ENCODE results near the gene FARS2.
"Not testable (repeated sequence)": the region's sequence is repeated elsewhere in the genome, so short reads cannot be mapped to it uniquely, and the experiment has no call there.

Gene FARS2

DNA sequence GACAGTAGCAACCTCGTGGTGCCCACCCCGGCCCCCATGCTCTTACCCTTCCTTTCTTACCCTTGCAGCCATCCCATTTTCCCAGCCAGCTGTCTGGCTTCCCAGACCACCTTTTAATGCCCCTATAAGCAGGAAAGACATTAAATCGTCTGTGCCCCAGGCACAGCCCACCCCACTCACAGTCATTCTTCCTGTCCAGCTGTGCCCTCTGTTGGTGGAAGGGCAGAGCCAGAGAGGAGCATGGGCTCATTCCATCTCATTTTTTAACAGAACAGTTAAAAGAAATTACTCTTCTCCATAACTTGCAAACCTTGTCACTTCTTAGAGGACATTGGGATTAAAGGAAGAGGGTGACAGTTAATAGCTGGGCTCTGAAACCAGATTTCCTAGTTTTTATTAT is 504.9 kb downstream of the FARS2 start:
- in situ Hi-C loops (cut with MboI; ENCODE audit: low pct_unique_long_range_greater_than_20kb, low sequenced_read_pairs): no loop called here
- DNase-seq: no peak

DNA sequence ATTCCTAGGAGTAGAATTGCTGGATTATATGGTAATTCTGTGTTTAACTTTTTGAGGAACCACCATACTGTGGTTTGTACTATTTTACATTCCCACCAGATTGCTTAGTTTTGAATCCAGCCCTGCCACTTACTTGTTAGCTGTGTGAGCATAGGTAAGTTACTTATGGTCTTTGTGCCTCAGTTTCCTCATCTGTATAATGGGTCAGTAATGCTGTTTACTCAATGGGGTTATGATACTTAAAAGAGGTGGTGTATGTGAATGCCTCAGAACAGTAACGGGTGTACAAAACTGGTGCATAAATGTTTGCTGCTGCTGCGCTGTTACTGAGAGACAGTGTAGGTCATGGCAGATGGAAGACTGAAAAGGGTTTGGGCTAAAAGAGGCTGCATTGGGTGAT is 506.2 kb downstream of the FARS2 start:
- in situ Hi-C loops (cut with MboI; ENCODE audit: low pct_unique_long_range_greater_than_20kb, low sequenced_read_pairs): no loop called here
- no peak for DNase-seq

DNA sequence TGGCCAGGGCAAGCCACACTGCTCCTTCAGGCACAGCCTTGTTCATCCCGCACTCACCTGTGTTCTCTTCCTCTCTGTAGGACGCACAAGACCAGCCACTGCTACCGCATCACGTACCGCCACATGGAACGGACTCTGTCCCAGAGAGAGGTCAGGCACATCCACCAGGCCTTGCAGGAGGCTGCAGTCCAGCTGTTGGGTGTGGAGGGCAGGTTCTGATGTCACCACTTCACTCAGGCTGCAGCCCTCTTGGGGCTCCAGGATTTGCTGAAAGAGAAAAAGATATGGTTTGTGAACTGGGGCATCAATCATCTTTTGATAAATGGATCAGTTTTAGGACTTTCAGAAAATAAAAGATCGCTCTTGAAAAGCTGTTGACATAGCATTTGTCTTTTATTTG is 509.9 kb downstream of the FARS2 start:
- DNase-seq: no peak

DNA sequence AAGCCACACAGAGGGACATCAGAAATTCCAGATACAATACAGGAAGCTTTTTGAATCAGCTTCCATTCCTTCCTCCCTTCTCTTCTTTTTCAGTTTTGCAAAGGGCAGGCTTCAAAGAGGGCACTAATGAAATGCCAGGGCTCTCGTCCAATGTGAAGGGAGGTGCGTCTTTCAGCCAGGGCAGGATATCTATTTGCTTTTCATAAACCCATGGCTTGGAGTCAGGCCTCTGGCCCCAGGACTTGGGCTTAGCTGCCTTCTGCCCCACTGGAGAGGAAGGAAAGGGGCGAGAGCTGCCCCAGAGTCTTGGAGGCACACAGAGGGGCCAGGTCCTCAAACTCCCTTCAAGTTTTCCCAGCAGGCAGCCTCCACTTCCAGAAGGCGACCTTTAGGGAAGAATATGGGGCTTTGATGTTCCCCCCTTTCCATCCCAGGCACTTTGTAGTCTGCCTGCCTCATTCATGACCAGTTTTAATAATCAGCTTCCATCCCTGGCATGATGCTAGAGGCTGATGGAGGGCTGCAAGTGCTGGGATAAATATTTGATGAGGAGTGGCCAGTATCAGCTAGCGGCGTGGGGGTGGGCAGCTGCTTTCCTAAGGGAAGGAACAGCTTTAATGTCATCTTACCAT is 510.6 kb downstream of the FARS2 start:
- DNase-seq: no peak
- in situ Hi-C loops (cut with MboI; ENCODE audit: low pct_unique_long_range_greater_than_20kb, low sequenced_read_pairs): no loop called here

More for the DNA sequence above, 509.9 kb downstream of the FARS2 start:
- in situ Hi-C loops (cut with MboI; ENCODE audit: low pct_unique_long_range_greater_than_20kb, low sequenced_read_pairs): no loop called here

DNA sequence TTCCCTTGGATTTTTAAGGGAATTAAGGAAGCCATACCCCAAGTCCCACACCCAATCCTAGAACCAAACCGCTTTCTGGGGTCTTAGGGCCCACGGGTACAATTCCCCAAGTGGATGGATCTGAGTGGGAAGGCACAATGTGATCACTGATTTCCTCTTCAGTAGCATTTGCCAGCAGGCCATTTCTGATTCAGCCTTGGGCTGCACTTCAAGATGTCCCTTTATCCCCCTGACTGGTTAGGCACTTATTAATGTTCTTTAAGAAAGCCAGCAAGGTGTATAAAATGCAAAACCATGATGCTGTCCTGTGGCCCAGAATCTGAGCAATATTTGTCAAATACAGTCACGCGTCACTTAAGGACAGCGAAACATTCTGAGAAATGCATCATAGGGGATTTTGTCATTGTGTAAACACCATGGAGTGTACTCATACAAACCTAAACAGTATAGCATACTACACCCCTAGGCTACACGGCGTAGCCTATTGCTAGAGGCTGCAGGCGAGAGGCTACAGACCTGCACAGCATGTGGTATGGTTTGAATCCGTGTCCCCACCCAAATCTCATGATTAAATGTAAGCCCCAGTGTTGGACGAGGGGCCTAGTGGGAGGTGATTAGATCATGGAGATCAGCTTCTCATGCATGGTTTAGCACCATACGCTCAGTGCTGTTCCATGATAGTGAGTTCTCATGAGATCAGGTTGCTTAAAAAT is 511.3 kb downstream of the FARS2 start:
- no peak for DNase-seq
- in situ Hi-C loops (cut with MboI; ENCODE audit: low pct_unique_long_range_greater_than_20kb, low sequenced_read_pairs): no loop called here

DNA sequence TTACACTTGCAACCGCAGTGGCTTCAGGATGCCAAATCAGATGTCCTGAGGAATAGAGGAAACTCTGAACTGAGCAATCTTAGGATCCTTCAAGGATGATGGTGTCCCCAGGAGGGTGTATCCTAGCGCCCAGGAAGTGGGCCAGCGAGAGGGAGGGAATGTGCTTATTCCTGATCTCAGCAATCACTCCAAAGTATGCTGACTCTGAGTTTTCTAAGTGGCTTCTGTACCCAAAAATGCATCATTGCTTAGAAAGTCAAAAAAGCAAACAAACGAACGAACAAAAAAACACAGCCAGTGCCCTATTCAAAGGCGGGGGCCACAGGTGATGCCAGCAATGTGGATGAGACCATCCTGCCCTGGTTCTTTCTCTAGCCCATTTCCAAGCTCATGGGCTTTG is 514.8 kb downstream of the FARS2 start:
- in situ Hi-C loops (cut with MboI; ENCODE audit: low pct_unique_long_range_greater_than_20kb, low sequenced_read_pairs): no loop called here
- no peak for DNase-seq

DNA sequence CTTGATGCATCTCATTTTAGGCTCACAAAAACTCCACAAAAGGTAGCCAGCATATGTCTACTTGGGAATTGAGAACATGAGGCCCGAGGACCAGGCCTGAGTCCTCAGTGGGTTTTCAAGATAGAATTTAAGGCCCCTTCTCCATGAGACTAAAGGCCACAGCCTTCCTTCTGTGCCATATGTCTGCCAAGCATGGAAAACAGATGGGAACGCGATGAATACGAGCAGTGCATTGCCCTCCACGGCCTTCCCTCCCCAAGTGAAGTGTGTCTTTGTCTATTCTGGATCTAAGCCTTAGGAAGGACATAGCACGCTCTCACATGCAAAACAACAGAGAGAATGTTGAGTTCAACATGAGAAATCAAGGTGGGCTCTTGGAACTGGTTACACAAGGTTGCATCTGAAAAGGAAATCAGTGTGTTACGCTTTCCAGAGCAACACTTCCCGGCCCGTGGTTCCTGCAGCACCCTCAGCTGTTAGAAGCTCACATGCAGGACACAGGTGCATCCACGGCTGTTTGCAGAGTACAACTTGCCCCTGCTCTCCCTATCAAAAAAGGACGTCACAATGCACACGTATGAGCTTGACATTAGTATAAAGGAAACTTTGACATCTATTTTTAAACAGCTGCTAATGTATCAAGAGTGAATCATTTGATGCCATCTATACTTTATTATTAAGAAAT is 515.5 kb downstream of the FARS2 start:
- in situ Hi-C loops (cut with MboI; ENCODE audit: low pct_unique_long_range_greater_than_20kb, low sequenced_read_pairs): no loop called here
- no peak for DNase-seq

DNA sequence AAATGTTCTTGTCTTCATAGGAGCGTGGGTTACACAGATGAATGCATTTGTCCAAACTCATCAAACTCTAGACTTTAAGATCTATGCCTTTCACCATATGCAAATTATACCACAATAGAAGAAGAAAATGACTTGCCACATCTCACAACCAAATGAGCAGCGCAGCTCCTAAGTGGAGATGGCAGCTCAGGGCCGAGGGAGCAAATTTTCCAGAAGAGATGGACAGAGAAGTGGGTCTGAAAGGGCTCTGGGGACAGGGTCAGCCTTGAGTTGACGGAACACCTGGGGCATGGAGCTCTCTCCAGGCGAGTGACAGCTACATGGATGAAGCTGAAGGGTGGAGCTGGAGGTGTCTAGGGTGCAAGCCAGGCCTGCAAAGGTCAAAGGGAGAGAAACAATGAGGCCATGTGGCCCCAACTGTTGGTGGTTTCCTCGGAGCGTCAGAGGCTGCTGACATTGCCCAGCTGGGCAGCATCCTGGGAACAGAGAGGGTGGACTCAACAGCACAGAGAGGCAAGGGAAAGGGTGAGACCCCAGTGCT is 517.1 kb downstream of the FARS2 start:
- in situ Hi-C loops (cut with MboI; ENCODE audit: low pct_unique_long_range_greater_than_20kb, low sequenced_read_pairs): no loop called here
- no peak for DNase-seq

DNA sequence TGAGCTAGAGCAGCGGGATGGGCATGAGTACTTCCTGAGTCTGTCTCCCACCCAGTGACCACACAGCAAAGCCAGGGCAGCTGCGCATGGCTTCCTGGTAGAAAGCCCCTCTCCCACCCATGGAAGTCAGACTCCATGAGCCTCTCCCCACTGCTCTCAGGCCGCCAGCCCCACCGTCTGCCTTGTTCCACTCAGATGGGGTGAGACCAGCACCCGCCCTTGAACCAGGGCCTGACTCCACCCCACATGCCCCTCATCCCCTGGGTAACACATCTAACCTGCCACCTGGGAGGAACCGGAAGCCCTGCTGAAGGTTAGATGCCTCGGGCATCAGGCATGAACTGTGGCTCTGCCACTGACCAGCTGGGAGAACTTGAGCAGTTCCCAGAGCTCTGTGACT is 517.6 kb downstream of the FARS2 start:
- in situ Hi-C loops (cut with MboI; ENCODE audit: low pct_unique_long_range_greater_than_20kb, low sequenced_read_pairs): no loop called here
- DNase-seq: no peak

DNA sequence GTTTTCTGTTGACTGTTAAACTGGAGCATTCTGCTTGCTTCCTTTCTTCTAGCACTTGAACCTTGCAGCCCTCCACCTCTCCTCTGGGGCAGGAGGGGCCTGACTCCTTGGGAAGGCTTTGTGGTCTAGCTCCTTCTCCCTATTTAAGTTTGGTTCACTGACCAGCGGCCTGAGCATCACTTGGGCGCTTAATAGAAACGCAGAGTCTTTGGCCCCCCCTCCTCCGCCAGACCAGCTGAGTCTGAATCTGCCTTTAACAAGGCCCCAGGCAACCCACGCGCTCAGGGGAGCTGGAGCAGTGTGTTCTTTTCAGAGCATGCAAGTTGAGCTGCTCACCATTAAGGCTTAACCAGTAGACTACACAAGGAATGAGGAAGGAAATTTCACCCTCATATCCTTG is 519.7 kb downstream of the FARS2 start:
- in situ Hi-C loops (cut with MboI; ENCODE audit: low pct_unique_long_range_greater_than_20kb, low sequenced_read_pairs): no loop called here

DNA sequence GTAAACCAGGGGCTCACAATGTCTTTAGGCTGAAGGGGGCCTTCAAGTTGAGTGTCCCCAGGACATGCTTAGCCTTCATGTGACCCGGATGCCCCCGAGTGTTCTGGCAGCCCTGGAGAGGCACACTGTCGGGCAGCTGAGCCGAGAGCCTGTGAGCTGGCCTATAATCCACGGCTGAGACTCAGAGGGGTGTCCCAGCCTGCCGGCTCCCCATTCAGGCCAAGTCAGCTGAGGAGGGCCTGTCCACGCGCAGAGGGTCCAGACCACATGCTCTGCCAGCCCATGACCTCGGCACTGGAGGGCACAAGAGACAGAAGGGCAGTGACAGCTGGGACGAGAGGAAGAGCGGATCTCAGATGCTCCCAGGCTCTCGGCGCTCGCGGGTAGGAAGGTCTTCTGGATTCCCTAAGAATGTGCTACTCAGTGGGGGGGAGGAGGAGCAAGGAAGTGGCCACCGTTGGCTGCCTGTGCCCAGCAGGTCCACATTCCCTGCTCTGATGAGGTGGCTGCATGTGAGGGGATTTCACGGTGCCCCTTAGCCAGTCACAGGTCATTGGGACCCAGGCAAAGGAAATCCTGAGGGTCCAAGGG is 520.7 kb downstream of the FARS2 start:
- DNase-seq: no peak
- in situ Hi-C loops (cut with MboI; ENCODE audit: low pct_unique_long_range_greater_than_20kb, low sequenced_read_pairs): no loop called here

More for the DNA sequence above, 519.7 kb downstream of the FARS2 start:
- no peak for DNase-seq

DNA sequence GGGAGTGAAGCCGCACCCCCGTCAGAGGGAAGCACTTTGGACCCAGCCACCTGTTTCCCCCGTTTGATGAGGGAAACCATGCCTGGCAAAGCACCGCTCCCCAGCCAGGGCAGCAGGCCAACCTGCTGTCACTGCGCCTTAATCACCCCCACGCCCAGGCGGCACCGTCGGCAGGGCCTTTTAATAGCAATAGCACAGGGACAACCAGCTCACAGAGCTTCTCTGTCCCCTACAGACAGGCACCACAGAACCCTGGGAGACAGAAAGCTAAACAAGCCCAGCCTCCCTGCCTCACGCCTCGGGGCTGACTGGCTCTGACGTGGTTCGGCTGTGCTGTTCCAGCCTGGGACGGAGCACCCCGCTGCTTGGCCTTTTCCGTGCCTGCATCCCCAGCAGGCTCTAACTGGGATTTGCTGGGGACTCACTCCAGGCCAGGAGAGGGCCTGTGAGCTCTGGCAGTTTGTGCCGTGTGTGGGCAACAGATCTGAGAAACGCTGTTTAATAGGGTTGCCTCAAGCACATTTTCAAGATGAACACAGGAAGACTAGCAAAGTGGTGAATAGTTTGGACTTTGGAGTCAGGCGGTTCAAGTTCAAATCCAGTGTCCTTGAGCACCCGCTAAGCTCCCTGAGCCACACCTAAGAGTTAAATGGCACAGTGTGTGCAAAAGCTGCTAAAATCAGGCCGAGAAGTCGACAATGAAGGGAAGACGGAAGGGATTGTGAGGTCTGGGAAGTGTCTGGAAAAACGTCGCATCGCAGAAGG is 521.7 kb downstream of the FARS2 start:
- DNase-seq: no peak
- in situ Hi-C loops (cut with MboI; ENCODE audit: low pct_unique_long_range_greater_than_20kb, low sequenced_read_pairs): no loop called here

DNA sequence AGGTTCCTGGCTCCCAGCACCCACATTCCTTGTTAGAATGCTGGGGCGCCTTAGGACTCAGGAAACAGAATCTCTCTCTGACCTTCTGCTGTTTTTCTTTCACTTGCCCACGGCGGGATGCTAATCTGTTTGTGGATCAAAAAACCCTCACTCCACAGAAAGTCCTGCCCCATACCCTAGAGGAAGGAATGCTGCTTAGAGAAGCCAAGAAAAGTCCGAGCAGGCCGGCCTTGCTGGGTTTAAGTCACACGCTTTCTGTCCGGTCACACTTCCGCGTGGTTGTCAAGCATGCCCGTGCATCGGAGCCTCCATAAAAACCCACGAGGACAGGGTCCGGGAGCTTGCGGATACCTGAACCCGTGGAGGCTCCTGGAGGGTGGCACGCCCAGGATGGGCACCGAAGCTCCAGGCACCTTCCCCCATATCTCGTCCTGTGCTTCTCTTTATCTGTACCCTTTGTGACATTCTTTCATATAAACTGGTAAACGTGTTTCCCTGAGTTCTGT is 522.3 kb downstream of the FARS2 start:
- no peak for DNase-seq
- in situ Hi-C loops (cut with MboI; ENCODE audit: low pct_unique_long_range_greater_than_20kb, low sequenced_read_pairs): no loop called here

DNA sequence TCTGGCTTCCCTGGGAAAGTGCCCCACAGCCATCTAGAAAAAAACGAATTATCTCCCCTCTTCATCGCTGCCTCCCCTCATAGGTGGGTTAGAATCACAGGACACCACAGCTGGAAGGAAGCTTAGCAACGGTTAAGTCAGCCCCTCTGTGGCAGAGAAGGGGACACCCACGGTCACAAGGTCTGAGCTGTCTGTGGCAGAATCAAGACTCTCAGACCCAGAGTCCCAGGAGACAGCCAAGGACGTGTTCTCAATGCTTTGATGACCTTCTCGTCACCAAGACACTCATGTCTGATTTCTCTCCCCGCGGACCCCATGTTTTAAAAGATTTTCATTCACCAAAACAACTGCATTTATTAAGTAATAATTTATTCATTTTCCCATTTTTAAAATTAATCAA is 523.9 kb downstream of the FARS2 start:
- DNase-seq: no peak
- in situ Hi-C loops (cut with MboI; ENCODE audit: low pct_unique_long_range_greater_than_20kb, low sequenced_read_pairs): no loop called here

DNA sequence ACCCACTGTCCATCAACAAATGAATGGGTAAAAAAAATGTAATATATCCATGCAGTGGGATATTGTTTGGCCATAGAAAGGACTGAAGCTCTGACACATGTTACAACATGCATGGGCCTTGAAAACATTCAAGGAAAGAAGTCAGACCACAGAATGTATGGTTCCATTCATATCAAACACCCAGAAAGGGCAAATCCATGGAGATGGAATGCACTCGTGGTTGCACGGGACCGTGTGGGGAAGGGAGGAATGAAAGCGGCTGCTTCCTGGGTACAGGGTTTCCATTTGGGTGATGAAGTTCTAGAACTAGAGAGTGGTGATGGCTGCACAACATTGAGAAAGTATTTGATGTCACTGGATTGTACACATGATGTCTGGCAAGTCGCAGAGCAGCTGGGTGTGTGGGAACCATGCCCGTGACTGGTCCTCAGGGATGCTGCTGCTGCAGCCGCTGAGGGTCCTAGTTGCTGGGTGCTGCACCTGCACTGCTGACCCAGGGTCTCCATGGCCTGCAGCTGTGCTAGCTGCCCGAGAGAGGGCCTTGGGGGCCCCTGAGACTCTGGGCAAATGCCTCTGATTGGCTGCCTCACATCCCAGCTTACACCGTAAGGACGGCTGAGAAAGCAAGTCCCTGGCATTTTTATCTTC is 525.1 kb downstream of the FARS2 start:
- in situ Hi-C loops (cut with MboI; ENCODE audit: low pct_unique_long_range_greater_than_20kb, low sequenced_read_pairs): no loop called here
- DNase-seq: no peak

DNA sequence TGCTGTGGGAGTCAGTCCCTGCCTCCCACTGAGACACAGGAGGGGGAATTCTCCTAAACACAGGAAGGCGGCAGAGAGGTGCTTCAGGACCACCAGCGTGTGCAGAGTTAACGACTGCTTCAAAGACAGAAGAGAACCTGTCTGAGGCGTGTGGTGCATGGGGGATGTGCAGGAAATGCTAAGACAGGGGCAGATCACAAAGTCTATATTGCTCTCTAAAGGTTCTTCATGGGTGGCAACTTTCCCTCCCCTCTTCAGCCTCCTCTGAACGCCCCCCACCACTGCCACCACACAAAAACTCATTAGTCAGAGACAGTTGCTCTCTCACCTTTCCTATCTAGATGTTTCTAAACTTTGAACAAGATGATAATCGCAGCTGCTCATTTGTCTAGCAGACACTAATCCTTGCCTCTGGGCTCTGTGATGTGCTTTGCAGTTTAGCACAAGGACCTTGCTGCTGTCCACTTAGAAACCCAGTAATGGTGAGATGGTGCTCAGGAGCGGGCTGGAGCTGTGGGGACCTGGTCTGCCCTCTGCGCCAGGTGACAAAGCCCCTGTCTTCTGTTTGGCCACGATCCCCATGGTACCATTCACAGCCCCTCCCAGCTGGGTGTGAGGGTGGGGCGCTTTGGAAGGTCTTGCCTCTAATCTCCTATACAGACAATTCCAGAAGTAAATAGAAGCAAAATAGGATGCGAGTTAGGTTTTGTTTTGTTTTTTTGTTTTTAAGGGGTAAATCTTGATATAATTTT is 525.8 kb downstream of the FARS2 start:
- no peak for DNase-seq
- in situ Hi-C loops (cut with MboI; ENCODE audit: low pct_unique_long_range_greater_than_20kb, low sequenced_read_pairs): no loop called here

DNA sequence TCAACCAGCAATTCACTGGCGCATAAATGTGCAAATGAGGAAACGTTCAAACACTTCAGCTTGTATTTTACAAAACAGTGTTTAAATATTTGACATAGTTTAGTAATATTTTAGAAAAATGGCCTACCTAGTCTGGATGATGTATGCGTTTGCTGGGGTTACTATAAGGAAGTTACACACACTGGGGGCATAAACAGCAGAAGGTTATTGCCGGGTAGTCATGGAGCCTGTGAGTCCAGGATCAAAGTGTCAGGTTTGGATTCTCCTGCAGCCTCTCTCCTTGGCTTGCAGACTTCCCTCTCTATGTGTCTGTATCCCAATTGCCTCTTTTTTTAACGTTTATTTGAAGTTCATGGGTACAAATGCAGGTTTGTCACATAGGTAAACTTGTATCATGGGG is 528.1 kb downstream of the FARS2 start:
- in situ Hi-C loops (cut with MboI; ENCODE audit: low pct_unique_long_range_greater_than_20kb, low sequenced_read_pairs); DNase-seq: not testable (repeated sequence)

DNA sequence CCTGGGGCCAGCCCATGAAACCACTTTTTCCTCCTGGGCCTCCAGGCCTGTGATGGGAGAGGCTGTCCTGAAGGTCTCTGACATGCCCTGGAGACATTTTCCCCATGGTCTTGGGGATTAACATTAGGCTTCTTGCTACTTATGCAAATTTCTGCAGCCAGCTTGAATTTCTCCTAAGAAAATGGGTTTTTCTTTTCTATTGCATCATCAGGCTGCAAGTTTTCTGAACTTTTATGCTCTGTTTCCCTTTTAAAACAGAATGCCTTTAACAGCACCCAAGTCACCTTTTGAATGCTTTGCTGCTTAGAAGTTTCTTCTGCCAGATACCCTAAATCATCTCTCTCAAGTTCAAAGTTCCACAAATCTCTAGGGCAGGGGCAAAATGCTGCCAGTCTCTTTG is 535.2 kb downstream of the FARS2 start:
- DNase-seq; in situ Hi-C loops (cut with MboI; ENCODE audit: low pct_unique_long_range_greater_than_20kb, low sequenced_read_pairs): not testable (repeated sequence)
